ENCODE data around the gene SLCO1A2. TPM values are rescaled to one million over a fixed set of nuclear protein-coding genes. Genes with fewer than 3 reads are reported as not detected.

Gene SLCO1A2
- total RNA-seq, 4 donors from 2014 or later = 0.22 TPM; not detected in 3

GRCh38 chr12:21340403-21340802 is 5.7 kb upstream of the SLCO1A2 start:
- TF ChIP-seq POLR2A (IDR thresholded peaks at IDR 0.05) = no peak
- H3K36me3 ChIP-seq = no peaks in the 10 kb centered on the region
- H3K4me3 ChIP-seq = no peak overlapping the region
- no peak overlapping the region for H3K27ac ChIP-seq
- peaks cover 0 to 12% (median 0%) of the 10 kb centered on the region in 4 donors for H3K4me1 ChIP-seq
- DNase-seq (ENCODE audit: low spot score in 2 of 2) = no peak
- no peaks in the 10 kb centered on the region for H3K27me3 ChIP-seq
- H3K9me3 ChIP-seq = no peaks in the 10 kb centered on the region
- 84 to 87% methylated on average over 6 of the region's 6 CpGs for WGBS, 2 donors

GRCh38 chr12:21339921-21340320 is 5.2 kb upstream of the SLCO1A2 start:
- no peak overlapping the region for H3K27ac ChIP-seq
- H3K27me3 ChIP-seq = no peaks in the 10 kb centered on the region
- DNase-seq (ENCODE audit: low spot score in 2 of 2) = no peak
- no peaks in the 10 kb centered on the region for H3K9me3 ChIP-seq
- WGBS, 2 donors = 84 to 91% methylated on average over 1 of the region's 1 CpG
- H3K36me3 ChIP-seq = no peaks in the 10 kb centered on the region
- TF ChIP-seq POLR2A (IDR thresholded peaks at IDR 0.05) (no peak), CTCF (IDR thresholded peaks at IDR 0.05) (no peak), EP300 (IDR thresholded peaks at IDR 0.05) (no peak)
- peaks cover 0 to 12% (median 0%) of the 10 kb centered on the region in 4 donors for H3K4me1 ChIP-seq
- H3K4me3 ChIP-seq = no peak overlapping the region

GRCh38 chr12:21337959-21338744 is 3.4 kb upstream of the SLCO1A2 start:
- Histone ChIP-seq H3K4me1 (peaks cover 0 to 12% (median 0%) of the 10 kb centered on the region in 4 donors), H3K27me3 (no peaks in the 10 kb centered on the region), H3K4me3 (no peak overlapping the region), H3K27ac (no peak overlapping the region), H3K36me3 (no peaks in the 10 kb centered on the region), H3K9me3 (no peaks in the 10 kb centered on the region)
- DNase-seq (ENCODE audit: low spot score in 2 of 2) = no peak
- 88 to 91% methylated on average over 6 of the region's 6 CpGs for WGBS, 2 donors
- TF ChIP-seq POLR2A (IDR thresholded peaks at IDR 0.05) = no peak
- no peak for TF ChIP-seq EP300 (IDR thresholded peaks at IDR 0.05)
- no peak for TF ChIP-seq CTCF (IDR thresholded peaks at IDR 0.05)

GRCh38 chr12:21337453-21337852 is 2.7 kb upstream of the SLCO1A2 start:
- Histone ChIP-seq H3K4me1 (peaks cover 0 to 12% (median 0%) of the 10 kb centered on the region in 4 donors), H3K27me3 (no peaks in the 10 kb centered on the region), H3K27ac (no peak overlapping the region), H3K4me3 (no peak overlapping the region), H3K9me3 (no peaks in the 10 kb centered on the region), H3K36me3 (no peaks in the 10 kb centered on the region)
- no peak for DNase-seq (ENCODE audit: low spot score in 2 of 2)
- TF ChIP-seq POLR2A (IDR thresholded peaks at IDR 0.05) (no peak), CTCF (IDR thresholded peaks at IDR 0.05) (no peak), EP300 (IDR thresholded peaks at IDR 0.05) (no peak)

- H3K4me1 ChIP-seq = peaks cover 0 to 12% (median 0%) of the 10 kb centered on the region in 4 donors
- peaks cover 0 to under 1% (median 0%) of the 10 kb centered on the region in 4 donors for H3K9me3 ChIP-seq
- H3K27ac ChIP-seq = no peak overlapping the region
- DNase-seq (ENCODE audit: low spot score in 2 of 2) = no peak
- no peak for TF ChIP-seq POLR2A (IDR thresholded peaks at IDR 0.05)
- no peak for TF ChIP-seq CTCF (IDR thresholded peaks at IDR 0.05)
- no peak for TF ChIP-seq EP300 (IDR thresholded peaks at IDR 0.05)
- 33 to 34% methylated on average over 5 of the region's 5 CpGs for WGBS, 2 donors
- H3K36me3 ChIP-seq = no peaks in the 10 kb centered on the region
- no peak overlapping the region for H3K4me3 ChIP-seq
- H3K27me3 ChIP-seq = no peaks in the 10 kb centered on the region
Measured at GRCh38 chr12:21336656-21337055, 1.9 kb upstream of the SLCO1A2 start.

All from tibial nerve (tissue), 4 donors.